ENCODE measurements around the gene FITM1.

Gene FITM1

GRCh38 chr14:24160850-24161804 lies 30.7 kb downstream of the FITM1 start, which contains the start of gene IRF9 (continued):
- TF ChIP-seq ZNF280D (tag by site-specific recombination; IDR thresholded peaks at IDR 0.05) (no peak), ZNF398 (tag by site-specific recombination; IDR thresholded peaks at IDR 0.05) (no peak), ZNF433 (tag by site-specific recombination; IDR thresholded peaks at IDR 0.05; ENCODE audit: low read depth) (no peak), SETDB1 (IDR thresholded peaks at IDR 0.05; ENCODE audit: insufficient read length, low read length) (no peak), ZNF335 (tag by site-specific recombination; conservative IDR thresholded peaks at IDR 0.05) (no peak), ZXDB (tag by site-specific recombination; IDR thresholded peaks at IDR 0.05) (peak; percentile 89), ZNF280C (tag by site-specific recombination; IDR thresholded peaks at IDR 0.05) (no peak), ZNF518A (tag by site-specific recombination; conservative IDR thresholded peaks at IDR 0.05; ENCODE audit: low read depth) (no peak), OVOL3 (tag by site-specific recombination; IDR thresholded peaks at IDR 0.05) (no peak), ZBTB10 (tag by site-specific recombination; IDR thresholded peaks at IDR 0.05) (no peak), ZNF423 (tag by site-specific recombination; IDR thresholded peaks at IDR 0.05) (peak; percentile 62; the same call in 1 of the 2 replicates), KLF16 (tag by site-specific recombination; IDR thresholded peaks at IDR 0.05) (no peak), ZNF791 (tag by site-specific recombination; IDR thresholded peaks at IDR 0.05) (no peak), ZNF146 (tag by site-specific recombination; IDR thresholded peaks at IDR 0.05) (no peak), ZNF692 (tag by site-specific recombination; IDR thresholded peaks at IDR 0.05) (peak; percentile 85), ZFHX2 (tag by site-specific recombination; conservative IDR thresholded peaks at IDR 0.05) (peak; percentile 55), ZNF239 (tag by site-specific recombination; IDR thresholded peaks at IDR 0.05) (no peak), ZNF776 (tag by site-specific recombination; IDR thresholded peaks at IDR 0.05; ENCODE audit: borderline replicate concordance) (no peak), ZNF350 (tag by site-specific recombination; IDR thresholded peaks at IDR 0.05) (no peak), ZNF777 (tag by site-specific recombination; IDR thresholded peaks at IDR 0.05; ENCODE audit: borderline replicate concordance) (no peak), ZNF785 (tag by site-specific recombination; IDR thresholded peaks at IDR 0.05) (no peak), SCRT1 (tag by site-specific recombination; IDR thresholded peaks at IDR 0.05; ENCODE audit: borderline replicate concordance) (no peak)

All from HEK293 (cell line).